ENCODE data around the gene TPX2.

The TPX2 gene

DNA sequence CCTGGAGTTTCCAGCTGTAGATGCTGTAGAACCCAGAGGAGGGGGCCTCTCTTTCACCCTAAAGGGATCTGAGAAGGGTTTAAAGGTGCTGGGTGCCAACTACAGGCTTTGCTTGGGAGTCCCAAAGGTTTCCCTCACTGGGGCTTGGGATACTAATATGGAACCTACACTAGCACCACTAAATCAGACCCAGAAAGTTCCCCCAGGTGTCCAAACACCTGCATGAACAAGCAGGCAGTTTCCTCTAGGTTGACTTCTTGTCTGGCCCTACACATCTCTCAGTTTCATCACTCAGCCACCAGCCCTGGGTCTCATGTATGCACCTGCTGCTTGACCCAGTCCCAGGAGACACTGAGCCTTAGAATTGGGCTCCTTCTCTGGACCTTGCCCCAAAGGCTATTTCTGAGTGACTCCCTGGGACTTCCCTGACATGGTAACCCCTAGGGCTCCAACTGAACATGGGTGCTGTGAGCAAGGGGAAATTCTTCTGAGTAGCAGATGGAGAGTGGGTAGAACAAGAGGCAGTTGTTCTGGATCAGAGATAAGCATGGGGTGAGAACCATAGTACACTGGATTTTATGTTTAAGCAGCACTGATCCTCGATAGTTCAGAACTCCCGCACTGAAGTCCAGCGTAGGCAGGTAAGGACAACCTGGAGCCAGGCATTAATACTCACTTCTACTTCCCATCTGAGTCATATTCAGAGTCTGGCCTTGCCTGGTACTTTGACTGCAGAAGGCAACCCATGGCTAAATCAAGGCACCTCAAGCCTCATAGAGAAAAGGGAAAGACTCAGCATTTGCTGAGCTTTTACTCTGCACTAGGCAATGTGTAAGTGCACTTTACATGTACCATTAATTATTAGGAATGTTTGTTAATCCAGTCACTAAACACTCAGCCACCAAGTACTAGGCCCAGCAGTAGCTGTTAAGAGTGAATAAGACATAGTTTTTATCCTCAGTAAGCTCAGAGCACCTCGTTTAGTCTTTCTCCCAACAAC lies 33.2 kb upstream of the TPX2 start:
- DNase-seq: no peak
- in situ Hi-C loops (cut with HindIII; ENCODE audit: low pct_ligation_motif_present, low pct_unique_long_range_greater_than_20kb, low sequenced_read_pairs): no loop called here

GRCh38 chr20:31706607-31707257 lies 32.4 kb upstream of the TPX2 start:
- no peak for DNase-seq
- in situ Hi-C loops (cut with HindIII; ENCODE audit: low pct_ligation_motif_present, low pct_unique_long_range_greater_than_20kb, low sequenced_read_pairs): no loop called here

GRCh38 chr20:31707258-31707615 lies 31.9 kb upstream of the TPX2 start:
- DNase-seq: no peak
- in situ Hi-C loops (cut with HindIII; ENCODE audit: low pct_ligation_motif_present, low pct_unique_long_range_greater_than_20kb, low sequenced_read_pairs): no loop called here

- DNase-seq: no peak
- in situ Hi-C loops (cut with HindIII; ENCODE audit: low pct_ligation_motif_present, low pct_unique_long_range_greater_than_20kb, low sequenced_read_pairs): no loop called here
These were observed 30.9 kb upstream of the TPX2 start for GRCh38 chr20:31707994-31708735.

DNA sequence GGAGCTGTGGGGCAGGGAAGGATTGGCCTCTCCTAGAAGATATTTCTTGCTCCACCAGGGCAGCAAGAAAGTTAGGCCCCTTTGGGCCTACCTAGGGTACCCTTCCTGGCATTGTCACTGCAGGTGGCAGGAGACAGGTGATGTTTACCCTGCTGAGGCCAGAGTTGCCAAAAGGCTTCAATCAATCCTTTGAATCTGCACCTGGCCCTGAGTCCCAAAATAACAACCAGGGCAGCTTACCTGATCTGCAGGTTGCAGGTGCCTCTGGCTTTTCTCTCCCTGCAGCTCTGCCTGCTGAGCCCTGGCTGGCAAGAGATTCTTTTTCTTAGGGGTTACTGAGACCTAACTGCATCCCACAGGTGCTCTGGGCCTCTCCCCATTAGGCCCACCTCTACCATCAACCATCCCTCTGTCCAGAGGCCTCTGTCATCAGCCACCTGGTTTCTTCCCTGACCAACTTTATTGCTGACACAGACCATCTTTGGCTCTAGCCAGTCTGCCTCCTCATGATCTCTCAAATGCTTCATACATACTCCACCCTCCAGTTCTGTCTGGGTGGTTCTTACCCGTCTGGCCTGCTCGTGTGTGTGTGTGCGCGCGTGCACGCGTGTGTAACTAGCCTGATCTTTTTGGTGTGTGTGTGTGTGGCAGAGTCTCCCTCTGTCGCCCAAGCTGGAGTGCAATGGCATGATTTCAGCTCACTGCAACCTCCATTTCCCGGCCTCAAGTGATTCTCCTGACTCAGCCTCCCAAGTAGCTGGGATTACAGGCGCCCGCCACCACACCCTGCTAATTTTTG lies 30.2 kb upstream of the TPX2 start:
- in situ Hi-C loops (cut with HindIII; ENCODE audit: low pct_ligation_motif_present, low pct_unique_long_range_greater_than_20kb, low sequenced_read_pairs): no loop called here

DNA sequence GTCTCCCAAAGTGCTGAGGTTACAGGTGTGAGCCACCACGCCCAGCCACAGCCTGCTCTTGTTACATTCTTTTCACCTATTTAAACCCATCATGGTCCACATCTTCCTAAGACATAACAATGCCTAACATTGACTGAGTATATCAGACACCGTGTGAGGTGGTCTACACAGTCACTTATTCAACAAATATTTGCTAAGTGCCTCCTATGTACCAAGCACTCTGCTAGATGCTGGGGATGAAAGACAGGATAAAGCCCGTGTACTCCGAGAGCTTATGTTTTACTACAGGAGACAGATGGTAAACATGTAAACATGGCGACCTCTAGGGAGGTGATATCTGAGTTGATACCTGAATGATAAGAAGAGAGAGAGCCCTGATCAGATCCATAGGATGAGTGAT lies 29.2 kb upstream of the TPX2 start:
- in situ Hi-C loops (cut with HindIII; ENCODE audit: low pct_ligation_motif_present, low pct_unique_long_range_greater_than_20kb, low sequenced_read_pairs): no loop called here
- no peak for DNase-seq

More for the DNA sequence above, 30.2 kb upstream of the TPX2 start:
- DNase-seq: no peak

- DNase-seq: no peak
- in situ Hi-C loops (cut with HindIII; ENCODE audit: low pct_ligation_motif_present, low pct_unique_long_range_greater_than_20kb, low sequenced_read_pairs): no loop called here
These were observed 28.5 kb upstream of the TPX2 start for GRCh38 chr20:31710423-31711108.

GRCh38 chr20:31711179-31712111 lies 27.6 kb upstream of the TPX2 start:
- in situ Hi-C loops (cut with HindIII; ENCODE audit: low pct_ligation_motif_present, low pct_unique_long_range_greater_than_20kb, low sequenced_read_pairs): no loop called here
- no peak for DNase-seq

GRCh38 chr20:31712112-31712553 lies 27.0 kb upstream of the TPX2 start:
- no peak for DNase-seq

GRCh38 chr20:31712564-31713311 lies 26.4 kb upstream of the TPX2 start:
- in situ Hi-C loops (cut with HindIII; ENCODE audit: low pct_ligation_motif_present, low pct_unique_long_range_greater_than_20kb, low sequenced_read_pairs): no loop called here
- DNase-seq: peak; percentile 88

More at GRCh38 chr20:31712112-31712553, 27.0 kb upstream of the TPX2 start:
- in situ Hi-C loops (cut with HindIII; ENCODE audit: low pct_ligation_motif_present, low pct_unique_long_range_greater_than_20kb, low sequenced_read_pairs): no loop called here

DNA sequence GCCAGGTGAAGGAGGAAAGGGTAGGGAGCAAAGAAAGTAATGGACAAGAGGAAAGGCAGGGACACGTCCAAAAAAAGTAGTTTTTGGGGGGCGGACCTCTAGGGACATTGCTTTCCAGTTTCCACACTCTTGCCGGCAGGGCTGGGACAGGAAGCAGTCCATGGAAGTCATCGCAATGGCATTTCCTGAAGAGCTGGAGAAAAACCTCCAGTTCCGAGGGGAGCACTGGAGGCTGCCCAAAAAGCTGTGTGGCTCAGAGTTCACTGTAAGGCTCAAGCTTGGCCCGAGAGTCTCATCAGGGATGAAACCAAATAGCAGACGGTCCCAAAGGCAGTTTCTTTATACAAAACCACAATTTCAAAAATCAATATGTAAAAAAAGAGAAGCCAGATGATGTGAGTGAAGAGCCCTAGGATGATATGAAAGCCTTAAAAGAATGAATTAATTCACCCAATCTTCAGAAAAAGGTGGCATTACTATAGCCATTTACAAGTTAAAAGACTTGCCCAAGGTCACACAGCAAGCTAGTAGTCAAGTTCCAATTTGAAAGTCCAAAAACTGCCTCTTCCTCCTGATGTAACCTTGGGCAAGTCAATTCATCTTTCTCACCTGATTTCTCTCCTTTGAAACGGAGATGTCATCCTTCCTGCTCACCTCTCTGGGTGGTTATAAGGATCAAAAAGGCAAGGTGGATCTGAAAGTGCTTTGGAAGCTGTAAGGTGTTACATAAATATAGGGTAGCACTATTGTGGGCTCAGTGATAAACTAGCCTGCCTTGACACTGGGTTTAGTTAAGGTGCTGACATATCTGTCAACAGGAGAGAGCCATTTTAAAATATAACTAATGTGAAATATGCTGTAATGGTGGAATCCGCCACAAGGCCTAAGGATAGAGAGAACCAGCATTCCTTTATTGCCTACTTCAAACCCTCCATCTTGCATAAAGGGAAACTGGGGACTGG lies 25.5 kb upstream of the TPX2 start:
- DNase-seq: peak; percentile 89
- in situ Hi-C loops (cut with HindIII; ENCODE audit: low pct_ligation_motif_present, low pct_unique_long_range_greater_than_20kb, low sequenced_read_pairs): no loop called here

DNA sequence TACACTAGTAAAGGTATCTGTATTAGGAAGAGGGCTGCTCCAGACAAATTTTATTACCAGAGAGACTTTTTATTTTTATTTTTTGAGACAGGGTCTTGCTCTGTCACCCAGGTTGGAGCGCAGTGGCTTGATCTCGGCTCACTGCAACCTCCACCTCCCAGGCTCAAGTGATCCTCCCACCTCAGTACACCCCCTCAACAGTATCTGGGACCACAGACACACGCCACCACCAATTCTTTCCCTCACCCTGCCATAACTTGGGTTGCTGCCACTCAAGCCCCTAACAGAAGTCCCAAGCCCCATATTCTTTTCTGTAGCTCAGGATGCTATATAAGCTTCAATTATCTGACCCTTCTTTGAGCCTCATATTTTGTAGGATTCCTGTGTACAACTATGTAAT lies 23.3 kb upstream of the TPX2 start:
- in situ Hi-C loops (cut with HindIII; ENCODE audit: low pct_ligation_motif_present, low pct_unique_long_range_greater_than_20kb, low sequenced_read_pairs): no loop called here
- no peak for DNase-seq

DNA sequence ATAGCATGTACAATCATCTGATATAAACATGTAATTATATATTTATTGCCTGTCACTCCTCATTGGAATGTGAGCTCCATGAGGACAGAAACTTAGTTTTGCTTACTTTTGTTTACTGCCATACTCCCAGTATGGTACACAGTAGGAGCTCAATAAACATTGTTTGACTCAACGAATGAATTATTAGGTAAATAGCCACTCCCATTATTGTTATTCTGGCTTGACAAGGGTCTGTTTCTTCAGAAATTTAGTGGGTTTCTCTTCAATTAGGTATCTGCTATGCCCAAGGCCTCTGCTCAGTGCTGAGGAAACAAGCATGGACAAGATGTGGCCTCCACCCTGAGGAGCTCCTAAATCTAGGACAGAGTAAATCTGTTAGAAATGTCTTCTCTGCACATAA lies 22.7 kb upstream of the TPX2 start:
- no peak for DNase-seq
- in situ Hi-C loops (cut with HindIII; ENCODE audit: low pct_ligation_motif_present, low pct_unique_long_range_greater_than_20kb, low sequenced_read_pairs): no loop called here

GRCh38 chr20:31716818-31717477 lies 22.1 kb upstream of the TPX2 start:
- DNase-seq: no peak
- in situ Hi-C loops (cut with HindIII; ENCODE audit: low pct_ligation_motif_present, low pct_unique_long_range_greater_than_20kb, low sequenced_read_pairs): no loop called here
